ENCODE data around the gene ANO10.

- TF ChIP-seq CTCF (IDR thresholded peaks at IDR 0.05) (no peak), EZH2 (IDR thresholded peaks at IDR 0.05; ENCODE audit: borderline replicate concordance, insufficient read depth, low read depth, low read length, poor library complexity, severe bottlenecking) (no peak)
Observed at GRCh38 chr3:43490640-43491185, 131.1 kb downstream of the ANO10 start.

All from B cell (primary cell).